ENCODE measurements around the gene CBR3. TPM values are rescaled to one million over a fixed set of nuclear protein-coding genes. Genes with fewer than 3 reads are reported as not detected.
A peak's percentile ranks its signal among the peaks of the same experiment; 100 is the strongest.

CBR3 gene
- total and polyA plus RNA-seq, 2 of the 13 experiments (the other 11 are each of a cell fraction or from before 2014, with no cell fraction given), result not detected

GRCh38 chr21:36155603-36156338 lies 20.9 kb downstream of the CBR3 start (continued):
- TF ChIP-seq AHR (CRISPR knock-in tag; IDR thresholded peaks at IDR 0.05) (0 out of 2 replicates have a peak, but pooled peaks have one; percentile 6), ZNF180 (CRISPR knock-in tag; IDR thresholded peaks at IDR 0.05; ENCODE audit: borderline replicate concordance, low read depth) (no peak), PAWR (CRISPR knock-in tag; IDR thresholded peaks at IDR 0.05; ENCODE audit: borderline replicate concordance) (no peak), EEA1 (CRISPR knock-in tag; IDR thresholded peaks at IDR 0.05; ENCODE audit: borderline replicate concordance) (no peak), SSRP1 (CRISPR knock-in tag; IDR thresholded peaks at IDR 0.05) (no peak), ZNF253 (CRISPR knock-in tag; IDR thresholded peaks at IDR 0.05; ENCODE audit: borderline replicate concordance) (no peak), ZFAT (CRISPR knock-in tag; conservative IDR thresholded peaks at IDR 0.05) (no peak), ZMAT3 (CRISPR knock-in tag; conservative IDR thresholded peaks at IDR 0.05) (no peak), ZBTB40 (IDR thresholded peaks at IDR 0.05) (no peak), ZBTB40 (CRISPR knock-in tag; IDR thresholded peaks at IDR 0.05) (0 out of 2 replicates have a peak, but pooled peaks have one; percentile 13), ZNF687 (CRISPR knock-in tag; IDR thresholded peaks at IDR 0.05) (peak; percentile 62), ZEB1 (IDR thresholded peaks at IDR 0.05; ENCODE audit: insufficient replicate concordance, low read depth) (peak; percentile 56)
- TF ChIP-seq, protein P1, sequence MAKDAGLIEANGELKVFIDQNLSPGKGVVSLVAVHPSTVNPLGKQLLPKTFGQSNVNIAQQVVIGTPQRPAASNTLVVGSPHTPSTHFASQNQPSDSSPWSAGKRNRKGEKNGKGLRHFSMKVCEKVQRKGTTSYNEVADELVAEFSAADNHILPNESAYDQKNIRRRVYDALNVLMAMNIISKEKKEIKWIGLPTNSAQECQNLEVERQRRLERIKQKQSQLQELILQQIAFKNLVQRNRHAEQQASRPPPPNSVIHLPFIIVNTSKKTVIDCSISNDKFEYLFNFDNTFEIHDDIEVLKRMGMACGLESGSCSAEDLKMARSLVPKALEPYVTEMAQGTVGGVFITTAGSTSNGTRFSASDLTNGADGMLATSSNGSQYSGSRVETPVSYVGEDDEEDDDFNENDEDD (CRISPR knock-in tag; IDR thresholded peaks at IDR 0.05; ENCODE audit: borderline replicate concordance), result no peak
- TF ChIP-seq, protein P2, sequence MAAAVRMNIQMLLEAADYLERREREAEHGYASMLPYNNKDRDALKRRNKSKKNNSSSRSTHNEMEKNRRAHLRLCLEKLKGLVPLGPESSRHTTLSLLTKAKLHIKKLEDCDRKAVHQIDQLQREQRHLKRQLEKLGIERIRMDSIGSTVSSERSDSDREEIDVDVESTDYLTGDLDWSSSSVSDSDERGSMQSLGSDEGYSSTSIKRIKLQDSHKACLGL (CRISPR knock-in tag; IDR thresholded peaks at IDR 0.05), result peak; percentile 71; the same call in 1 of the 2 replicates
